NCI-H1417 treated with DMSO at 0.1 percent for 48 hours (cell line): Measurements from ENCODE around the gene SCN5A.

Experiments used
- DNase-seq: peaks from one replicate; lab custom pipeline; 2025; lab: John Stamatoyannopoulos, UW

The SCN5A gene

GRCh38 chr3:38622336-38622735, 27.2 kb downstream of the SCN5A start:
- DNase-seq: no peak

- no peak for DNase-seq
Measured at GRCh38 chr3:38620236-38620635, 29.3 kb downstream of the SCN5A start.

GRCh38 chr3:38618343-38618742, 31.1 kb downstream of the SCN5A start:
- no peak for DNase-seq

GRCh38 chr3:38617586-38617985, 31.9 kb downstream of the SCN5A start:
- no peak for DNase-seq

- DNase-seq: no peak
Measured at GRCh38 chr3:38617137-38617536, 32.4 kb downstream of the SCN5A start.

GRCh38 chr3:38616658-38617057, 32.8 kb downstream of the SCN5A start:
- DNase-seq: no peak

GRCh38 chr3:38616111-38616510, 33.4 kb downstream of the SCN5A start:
- DNase-seq: no peak

GRCh38 chr3:38614651-38615352, 34.7 kb downstream of the SCN5A start:
- DNase-seq: no peak

GRCh38 chr3:38614091-38614490, 35.4 kb downstream of the SCN5A start:
- no peak for DNase-seq

GRCh38 chr3:38613426-38613825, 36.1 kb downstream of the SCN5A start:
- no peak for DNase-seq

- no peak for DNase-seq
Measured at GRCh38 chr3:38611866-38612265, 37.6 kb downstream of the SCN5A start.

- no peak for DNase-seq
Measured at GRCh38 chr3:38610934-38611333, 38.6 kb downstream of the SCN5A start.

- DNase-seq: no peak
Measured at GRCh38 chr3:38610436-38610835, 39.1 kb downstream of the SCN5A start.

GRCh38 chr3:38609386-38610111, 39.9 kb downstream of the SCN5A start:
- no peak for DNase-seq

- no peak for DNase-seq
Measured at GRCh38 chr3:38608961-38609360, 40.5 kb downstream of the SCN5A start.

GRCh38 chr3:38608086-38608775, 41.3 kb downstream of the SCN5A start:
- no peak for DNase-seq

- no peak for DNase-seq
Measured at GRCh38 chr3:38606561-38606960, 42.9 kb downstream of the SCN5A start.

- DNase-seq: no peak
Measured at GRCh38 chr3:38605981-38606380, 43.5 kb downstream of the SCN5A start.

- no peak for DNase-seq
Measured at GRCh38 chr3:38604246-38604645, 45.2 kb downstream of the SCN5A start.

- no peak for DNase-seq
Measured at GRCh38 chr3:38603731-38604131, 45.8 kb downstream of the SCN5A start.

- DNase-seq: no peak
Measured at GRCh38 chr3:38602576-38603250, 46.8 kb downstream of the SCN5A start.

- no peak for DNase-seq
Measured at GRCh38 chr3:38601956-38602550, 47.4 kb downstream of the SCN5A start.
